Memory B cell (primary cell): ENCODE data around the gene SDHAF3.

Source experiments
- ATAC-seq: fragments of 150-1000 bp; cut with Tn5 transposase; 2 replicates; pipeline ENCODE4 v1.10.0; 2021; ENCODE audit warnings: low read depth, mild to moderate bottlenecking, moderate library complexity
- DNase-seq, 2 donors: peaks; one replicate each; pipeline ENCODE4 v3.0.0; 2022; ENCODE audit warnings: low spot score in 2 of 2
- H3K27ac Mint-ChIP-seq: one replicate; pipeline ENCODE4 v1.8.0; 2022; ENCODE audit warnings: mild to moderate bottlenecking, moderate library complexity, mixed read lengths
- H3K27me3 Mint-ChIP-seq: one replicate; pipeline ENCODE4 v1.8.0; 2022; ENCODE audit warnings: mixed read lengths
- H3K36me3 Mint-ChIP-seq: one replicate; pipeline ENCODE4 v1.8.0; 2022; ENCODE audit warnings: mild to moderate bottlenecking, mixed read lengths
- H3K4me1 Mint-ChIP-seq: one replicate; pipeline ENCODE4 v1.8.0; 2022; ENCODE audit warnings: mixed read lengths
- H3K4me3 Mint-ChIP-seq: one replicate; pipeline ENCODE4 v1.8.0; 2022; ENCODE audit warnings: mild to moderate bottlenecking, moderate library complexity, mixed read lengths
- H3K9me3 Mint-ChIP-seq: one replicate; pipeline ENCODE4 v1.8.0; 2022; ENCODE audit warnings: mixed read lengths

Gene SDHAF3

DNA sequence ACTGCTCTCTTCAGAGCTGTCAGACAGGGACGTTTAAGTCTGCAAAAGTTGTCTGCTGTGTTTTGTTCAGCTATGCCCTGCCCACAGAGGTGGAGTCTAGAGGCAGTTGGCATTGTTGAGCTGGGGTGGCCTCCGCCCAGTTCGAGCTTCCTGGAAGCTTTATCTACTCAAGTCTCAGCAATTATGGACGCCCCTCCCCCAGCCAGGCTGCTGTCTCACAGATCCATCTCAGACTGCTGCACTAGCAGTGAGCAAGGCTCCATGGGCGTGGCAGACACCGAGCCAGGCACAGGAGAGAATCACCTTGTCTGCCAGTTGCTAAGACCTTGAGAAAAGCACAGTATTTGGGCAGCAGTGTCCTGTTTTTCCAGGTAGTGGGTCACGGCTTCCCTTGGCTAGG lies 98.1 kb downstream of the SDHAF3 start:
- no peak overlapping the region for H3K27ac Mint-ChIP-seq
- H3K36me3 Mint-ChIP-seq = no peaks in the 10 kb centered on the region
- ATAC-seq (no peak), DNase-seq (no peak)
- H3K27me3 Mint-ChIP-seq = peaks cover 7% of the 10 kb centered on the region
- no peak overlapping the region for H3K4me3 Mint-ChIP-seq
- H3K9me3 Mint-ChIP-seq = peaks cover 8% of the 10 kb centered on the region
- H3K4me1 Mint-ChIP-seq = no peaks in the 10 kb centered on the region

DNA sequence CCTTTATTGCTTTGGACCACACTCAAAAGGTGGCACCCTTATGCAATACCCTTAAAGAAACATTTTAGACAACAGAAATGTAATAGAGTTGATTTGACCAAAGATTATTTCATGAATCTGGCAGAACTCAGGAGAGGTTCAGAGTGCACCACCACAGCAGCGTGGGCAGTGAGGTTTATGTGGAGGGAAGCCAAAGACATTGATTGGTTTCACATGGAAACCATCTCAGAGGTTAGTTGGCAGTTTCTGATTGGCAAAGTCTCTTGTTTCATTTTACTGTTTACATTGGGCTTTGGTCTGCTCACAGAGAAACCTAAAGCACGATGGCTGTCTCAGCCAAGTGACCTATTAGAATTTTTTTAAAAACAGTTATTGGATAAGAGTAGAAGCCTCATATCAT lies 101.3 kb downstream of the SDHAF3 start:
- ATAC-seq (no peak), DNase-seq (no peak)
- Mint-ChIP-seq H3K36me3 (peaks cover 2% of the 10 kb centered on the region), H3K27ac (no peak overlapping the region), H3K4me3 (no peak overlapping the region), H3K4me1 (no peaks in the 10 kb centered on the region), H3K9me3 (peaks cover 8% of the 10 kb centered on the region), H3K27me3 (peaks cover 15% of the 10 kb centered on the region)

DNA sequence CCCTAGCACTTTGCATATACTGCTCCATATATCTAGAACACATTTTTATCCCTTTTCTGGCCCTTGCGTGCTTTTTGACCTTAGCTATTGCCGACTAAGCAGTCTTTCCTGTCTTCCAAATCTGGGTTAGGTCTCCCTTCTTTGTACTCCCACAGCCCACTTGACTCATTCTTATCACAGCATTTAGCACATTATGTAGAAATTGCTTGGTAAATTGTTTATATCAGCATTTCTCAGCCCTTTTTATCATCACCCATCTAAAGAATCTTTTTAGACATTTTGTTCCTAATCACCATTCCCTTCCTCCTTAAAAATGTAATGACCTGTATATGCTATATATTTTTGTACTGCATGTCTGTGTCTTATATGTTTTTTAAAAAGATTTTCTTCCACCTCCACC lies 101.7 kb downstream of the SDHAF3 start:
- Mint-ChIP-seq H3K4me3 (no peak overlapping the region), H3K36me3 (peaks cover 2% of the 10 kb centered on the region), H3K4me1 (no peaks in the 10 kb centered on the region), H3K27ac (no peak overlapping the region), H3K27me3 (peaks cover 15% of the 10 kb centered on the region), H3K9me3 (peaks cover 8% of the 10 kb centered on the region)
- ATAC-seq = no peak
- no peak for DNase-seq

DNA sequence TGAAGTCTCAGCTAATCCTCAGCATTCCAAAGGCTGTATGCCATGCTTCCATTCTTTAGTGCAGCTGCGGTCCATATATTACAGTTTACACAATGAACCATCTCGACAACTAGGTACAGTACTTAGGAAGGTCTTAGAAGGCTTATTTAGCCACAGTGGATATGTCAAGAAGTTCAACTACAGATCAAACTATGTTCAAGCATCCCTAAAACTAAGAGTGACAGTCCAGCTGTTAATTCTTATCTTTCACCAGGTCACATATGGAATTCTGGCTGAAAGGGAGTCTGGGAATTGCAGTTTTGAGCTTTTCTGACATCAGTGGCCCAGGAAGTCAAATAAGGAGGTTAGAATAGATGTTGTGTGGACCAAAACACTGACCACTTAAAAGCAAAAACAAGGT lies 106.8 kb downstream of the SDHAF3 start:
- H3K4me3 Mint-ChIP-seq = no peak overlapping the region
- no peaks in the 10 kb centered on the region for H3K4me1 Mint-ChIP-seq
- no peaks in the 10 kb centered on the region for H3K9me3 Mint-ChIP-seq
- ATAC-seq (no peak), DNase-seq (no peak)
- peaks cover 14% of the 10 kb centered on the region for H3K27me3 Mint-ChIP-seq
- peaks cover 2% of the 10 kb centered on the region for H3K36me3 Mint-ChIP-seq
- no peak overlapping the region for H3K27ac Mint-ChIP-seq

DNA sequence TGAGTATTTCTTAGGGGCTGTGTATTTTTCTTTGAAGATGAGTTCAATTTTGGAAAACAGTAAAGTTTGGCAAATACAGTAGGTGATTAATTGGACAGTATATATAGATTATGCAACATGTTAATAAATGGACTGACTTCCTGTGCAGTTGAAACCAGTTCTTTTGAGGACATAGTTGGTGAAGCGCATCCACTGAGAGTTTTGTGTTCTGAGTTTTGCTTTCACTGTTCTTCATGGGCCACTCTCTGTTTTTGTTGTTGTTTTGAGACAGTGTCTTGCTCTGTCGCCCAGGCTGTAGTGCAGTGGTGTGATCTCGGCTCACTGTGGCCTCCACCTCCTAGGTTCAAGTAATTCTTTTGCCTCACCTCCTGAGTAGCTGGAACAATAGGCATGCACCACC lies 109.0 kb downstream of the SDHAF3 start:
- Mint-ChIP-seq H3K9me3 (no peaks in the 10 kb centered on the region), H3K27ac (no peak overlapping the region), H3K4me1 (no peaks in the 10 kb centered on the region), H3K4me3 (no peak overlapping the region), H3K36me3 (no peaks in the 10 kb centered on the region), H3K27me3 (peaks cover 6% of the 10 kb centered on the region)
- DNase-seq (no peak), ATAC-seq (no peak)
